ENCODE measurements around the gene RUNX1. TPM values are rescaled to one million over a fixed set of nuclear protein-coding genes. Genes with fewer than 3 reads are reported as not detected.
"Not testable (repeated sequence)": the region's sequence is repeated elsewhere in the genome, so short reads cannot be mapped to it uniquely, and the experiment has no call there.

Gene RUNX1
- polyA plus RNA-seq, 1 donor from 2014 or later, result 9.2 TPM

DNA sequence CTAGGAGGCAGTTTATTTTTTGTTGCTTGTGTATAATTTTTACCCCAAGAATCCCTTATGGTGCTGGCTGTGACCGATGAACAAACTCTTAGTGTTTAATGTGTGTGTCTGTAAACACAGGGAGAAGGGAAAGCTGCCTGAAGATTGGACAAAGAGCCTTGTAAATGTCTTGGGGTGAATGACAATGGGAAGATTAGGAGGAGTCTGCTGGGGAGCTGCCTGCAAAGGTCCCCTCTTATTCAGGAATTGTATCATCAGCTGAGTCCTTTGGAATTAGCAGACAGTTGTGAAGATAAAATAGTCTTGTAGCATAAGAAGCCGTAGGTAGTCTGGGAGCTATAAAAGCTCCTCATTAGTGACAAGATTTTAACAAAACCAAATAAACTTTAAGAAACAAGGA is 88.4 kb downstream of the RUNX1 start:
- peaks cover 17% of the 10 kb centered on the region for H3K36me3 Mint-ChIP-seq
- peaks cover 8 to 21% (median 10%) of the 10 kb centered on the region in 3 donors for H3K4me1 Mint-ChIP-seq
- no peak overlapping the region for H3K4me3 Mint-ChIP-seq
- no peaks in the 10 kb centered on the region for H3K27me3 Mint-ChIP-seq
- H3K9me3 Mint-ChIP-seq, result peaks cover 0 to 2% (median 0%) of the 10 kb centered on the region in 3 donors
- H3K27ac Mint-ChIP-seq, result no peak overlapping the region

- Mint-ChIP-seq H3K9me3 (peaks cover 0 to 2% (median 0%) of the 10 kb centered on the region in 3 donors), H3K27ac (no peak overlapping the region), H3K36me3 (peaks cover 14% of the 10 kb centered on the region), H3K4me3 (no peak overlapping the region), H3K4me1 (peaks cover 5 to 17% (median 10%) of the 10 kb centered on the region in 3 donors), H3K27me3 (no peaks in the 10 kb centered on the region)
Observed at GRCh38 chr21:34959607-34960006, 89.5 kb downstream of the RUNX1 start.

GRCh38 chr21:34958040-34958439 is 91.1 kb downstream of the RUNX1 start:
- Mint-ChIP-seq H3K27ac (no peak overlapping the region), H3K4me1 (peaks cover 5 to 12% (median 10%) of the 10 kb centered on the region in 3 donors), H3K36me3 (peaks cover 12% of the 10 kb centered on the region), H3K27me3 (no peaks in the 10 kb centered on the region), H3K9me3 (peaks cover 0 to 2% (median 0%) of the 10 kb centered on the region in 3 donors), H3K4me3 (no peak overlapping the region)

GRCh38 chr21:34956416-34957316 is 92.4 kb downstream of the RUNX1 start:
- peaks cover 0 to 2% (median 0%) of the 10 kb centered on the region in 3 donors for H3K9me3 Mint-ChIP-seq
- H3K4me1 Mint-ChIP-seq, result peaks cover 5 to 12% (median 10%) of the 10 kb centered on the region in 3 donors
- no peak overlapping the region for H3K27ac Mint-ChIP-seq
- H3K36me3 Mint-ChIP-seq, result peaks cover 7% of the 10 kb centered on the region
- no peaks in the 10 kb centered on the region for H3K27me3 Mint-ChIP-seq
- no peak overlapping the region for H3K4me3 Mint-ChIP-seq

DNA sequence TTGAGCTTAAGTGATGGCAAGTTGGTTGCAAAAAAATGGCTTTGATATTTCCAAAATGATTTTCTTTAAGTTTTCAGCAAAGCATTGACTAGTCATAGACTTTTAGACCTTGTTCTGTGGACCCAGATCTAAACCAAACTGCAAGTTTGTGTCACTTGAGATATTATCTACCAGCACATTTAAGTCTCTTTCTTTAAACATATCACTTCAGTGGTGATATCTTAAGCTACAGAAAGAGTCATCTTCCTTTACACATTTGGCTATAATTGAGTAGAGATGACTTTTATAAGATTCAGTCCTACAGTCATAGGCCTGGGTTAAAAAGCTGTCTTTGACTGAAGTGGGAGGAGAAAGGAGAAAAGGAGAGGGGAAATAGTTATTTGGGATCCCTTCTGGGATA is 95.2 kb downstream of the RUNX1 start:
- H3K36me3 Mint-ChIP-seq, result peaks cover 2% of the 10 kb centered on the region
- peaks cover 0 to 2% (median 0%) of the 10 kb centered on the region in 3 donors for H3K9me3 Mint-ChIP-seq
- no peak overlapping the region for H3K4me3 Mint-ChIP-seq
- no peak overlapping the region for H3K27ac Mint-ChIP-seq
- H3K27me3 Mint-ChIP-seq, result no peaks in the 10 kb centered on the region
- peaks cover 5 to 10% (median 9%) of the 10 kb centered on the region in 3 donors for H3K4me1 Mint-ChIP-seq

GRCh38 chr21:34952701-34953100 is 96.4 kb downstream of the RUNX1 start:
- peaks cover 5 to 9% (median 5%) of the 10 kb centered on the region in 3 donors for H3K4me1 Mint-ChIP-seq
- peaks cover 2% of the 10 kb centered on the region for H3K36me3 Mint-ChIP-seq
- H3K27ac Mint-ChIP-seq, result peak overlapping the region in 1 of 3 donors; percentile 60
- H3K9me3 Mint-ChIP-seq, result peaks cover 0 to 2% (median 0%) of the 10 kb centered on the region in 3 donors
- no peak overlapping the region for H3K4me3 Mint-ChIP-seq
- no peaks in the 10 kb centered on the region for H3K27me3 Mint-ChIP-seq

DNA sequence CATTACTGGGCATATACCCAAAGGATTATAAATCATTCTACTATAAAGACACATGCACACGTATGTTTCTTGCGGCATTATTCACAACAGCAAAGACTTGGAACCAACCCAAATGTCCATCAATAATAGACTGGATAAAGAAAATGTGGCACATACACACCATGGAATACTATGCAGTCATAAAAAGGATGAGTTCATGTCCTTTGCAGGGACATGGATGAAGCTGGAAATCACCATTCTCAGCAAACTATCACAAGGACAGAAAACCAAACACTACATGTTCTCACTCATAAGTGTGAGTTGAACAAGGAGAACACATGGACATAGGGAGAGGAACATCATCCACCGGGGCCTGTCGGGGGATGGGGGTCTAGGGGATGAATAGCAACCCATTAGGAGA is 97.2 kb downstream of the RUNX1 start:
- peaks cover 4 to 12% (median 5%) of the 10 kb centered on the region in 3 donors for H3K4me1 Mint-ChIP-seq
- H3K27ac Mint-ChIP-seq, H3K9me3 Mint-ChIP-seq, H3K4me3 Mint-ChIP-seq, H3K36me3 Mint-ChIP-seq, H3K27me3 Mint-ChIP-seq: not testable (repeated sequence)

DNA sequence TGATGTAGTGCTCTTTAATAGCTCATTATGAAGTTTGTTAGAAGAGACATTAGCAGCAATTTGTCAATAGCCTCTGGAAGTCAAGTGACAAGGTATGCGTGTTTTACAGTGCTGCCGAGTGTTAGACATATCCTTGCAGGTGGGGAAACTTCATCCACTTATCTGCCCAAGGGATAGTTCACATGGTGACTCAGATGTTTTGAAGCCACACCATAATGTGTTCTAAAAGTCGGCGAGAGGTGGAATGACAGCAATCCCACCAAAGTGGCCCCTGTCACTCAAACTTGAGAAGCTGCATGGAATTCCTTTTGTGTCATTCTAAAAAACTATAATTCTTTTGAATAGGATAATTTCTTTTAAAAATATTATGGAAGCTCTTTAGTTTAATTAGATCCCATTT is 98.1 kb downstream of the RUNX1 start:
- H3K27me3 Mint-ChIP-seq, result no peaks in the 10 kb centered on the region
- peaks cover 9 to 19% (median 10%) of the 10 kb centered on the region in 3 donors for H3K4me1 Mint-ChIP-seq
- H3K36me3 Mint-ChIP-seq, result peaks cover 1% of the 10 kb centered on the region
- peaks cover 0 to 1% (median 0%) of the 10 kb centered on the region in 3 donors for H3K9me3 Mint-ChIP-seq
- no peak overlapping the region for H3K4me3 Mint-ChIP-seq
- no peak overlapping the region for H3K27ac Mint-ChIP-seq

DNA sequence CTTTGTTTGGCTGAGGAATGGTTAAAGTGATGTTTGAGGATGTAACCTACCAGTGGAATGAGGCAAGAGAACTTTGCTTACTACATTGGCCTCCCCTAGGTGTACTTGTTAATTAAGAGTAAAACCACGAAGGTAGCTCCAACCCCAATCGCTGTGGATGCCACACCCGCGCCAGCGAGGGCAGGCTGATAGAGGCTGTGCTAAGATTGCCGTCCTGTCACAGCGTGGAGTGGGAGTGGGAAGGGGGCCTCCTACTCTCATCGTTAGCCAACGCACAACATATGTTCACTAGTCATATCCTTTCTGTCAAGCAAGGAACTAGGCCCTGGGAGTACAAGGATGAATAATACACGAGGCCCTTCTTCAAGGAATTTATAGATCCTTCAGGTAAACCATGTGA is 99.6 kb downstream of the RUNX1 start:
- H3K36me3 Mint-ChIP-seq, result peaks cover 5% of the 10 kb centered on the region
- no peak overlapping the region for H3K27ac Mint-ChIP-seq
- H3K4me3 Mint-ChIP-seq, result no peak overlapping the region
- peaks cover 13 to 18% (median 15%) of the 10 kb centered on the region in 3 donors for H3K4me1 Mint-ChIP-seq
- H3K27me3 Mint-ChIP-seq, result no peaks in the 10 kb centered on the region
- no peaks in the 10 kb centered on the region for H3K9me3 Mint-ChIP-seq

DNA sequence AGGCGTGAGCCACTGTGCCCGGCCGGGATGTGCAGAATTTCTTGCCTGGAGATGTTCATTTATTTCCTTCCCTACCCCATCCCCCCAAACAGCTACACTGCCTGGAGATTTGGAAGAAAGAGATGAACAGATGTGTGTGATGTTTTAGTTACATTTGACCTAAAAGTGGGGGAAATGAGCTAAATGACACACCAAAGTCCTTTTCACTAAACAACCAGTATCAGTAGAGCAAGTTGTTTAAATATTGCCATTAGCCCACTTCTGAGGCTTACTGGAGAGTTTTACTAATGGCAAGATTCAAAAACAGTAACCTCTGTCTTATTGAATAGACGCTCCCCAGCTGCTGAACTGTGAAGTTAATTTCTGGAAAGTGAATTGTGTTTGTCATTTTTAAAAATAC is 100.1 kb downstream of the RUNX1 start:
- H3K27ac Mint-ChIP-seq, result no peak overlapping the region
- peaks cover 13 to 20% (median 15%) of the 10 kb centered on the region in 3 donors for H3K4me1 Mint-ChIP-seq

DNA sequence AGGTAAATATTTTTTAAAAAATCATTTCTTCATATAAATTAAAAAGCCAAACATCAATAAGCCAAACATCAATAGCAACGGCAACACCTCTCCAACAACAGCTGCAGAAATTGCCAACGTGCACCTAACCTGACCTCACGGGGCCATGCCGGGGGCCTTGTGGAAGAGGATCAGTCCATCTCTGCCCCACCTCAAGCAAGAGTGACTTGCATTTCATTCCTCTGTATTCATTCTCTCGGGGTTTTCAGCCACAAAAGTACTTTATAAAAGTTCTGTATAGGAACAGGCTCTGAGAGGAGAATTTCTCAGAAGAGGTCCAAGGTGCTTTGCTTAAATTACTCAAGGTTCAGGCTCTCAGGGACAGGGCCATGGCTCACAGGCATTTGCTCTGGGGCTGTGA is 100.9 kb downstream of the RUNX1 start:
- Mint-ChIP-seq H3K27ac (no peak overlapping the region), H3K36me3 (peaks cover 5% of the 10 kb centered on the region), H3K9me3 (no peaks in the 10 kb centered on the region), H3K4me3 (peak overlapping the region in 1 of 4 donors; percentile 9), H3K4me1 (peaks cover 13 to 19% (median 17%) of the 10 kb centered on the region in 3 donors), H3K27me3 (no peaks in the 10 kb centered on the region)

More for the DNA sequence above, 100.1 kb downstream of the RUNX1 start:
- no peaks in the 10 kb centered on the region for H3K27me3 Mint-ChIP-seq
- H3K4me3 Mint-ChIP-seq, result no peak overlapping the region
- no peaks in the 10 kb centered on the region for H3K9me3 Mint-ChIP-seq
- H3K36me3 Mint-ChIP-seq, result peaks cover 5% of the 10 kb centered on the region

DNA sequence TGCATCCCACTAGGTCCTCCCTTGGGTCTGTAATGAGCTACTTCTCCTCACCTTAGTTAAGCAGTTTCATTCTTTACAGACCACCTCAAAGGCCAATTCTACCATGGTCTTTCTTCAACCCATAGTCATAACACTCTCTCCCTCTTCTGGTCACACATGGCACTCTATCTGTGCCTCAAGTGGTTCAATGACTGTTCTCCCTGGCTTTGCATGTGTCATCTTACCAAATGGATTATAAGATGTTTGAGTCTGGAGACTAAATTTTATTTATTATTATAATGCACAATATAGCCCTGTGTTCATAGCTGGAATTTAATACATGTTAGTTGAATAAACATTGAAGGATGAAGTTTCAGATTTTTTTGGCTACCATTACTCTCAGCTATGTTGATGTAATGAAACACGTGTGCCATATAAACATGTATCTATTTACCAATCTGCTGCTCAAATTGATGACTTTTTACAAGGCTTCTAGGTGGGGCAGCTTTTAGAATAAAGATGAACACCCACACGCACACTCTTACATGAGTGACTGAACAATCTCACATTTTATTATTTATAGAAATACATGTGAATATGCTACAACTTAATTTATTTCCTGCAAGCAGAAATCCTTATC is 102.1 kb downstream of the RUNX1 start:
- Mint-ChIP-seq H3K27ac (no peak overlapping the region), H3K27me3 (no peaks in the 10 kb centered on the region), H3K4me1 (peaks cover 16 to 23% (median 19%) of the 10 kb centered on the region in 3 donors), H3K36me3 (peaks cover 5% of the 10 kb centered on the region), H3K9me3 (no peaks in the 10 kb centered on the region), H3K4me3 (peak overlapping the region in 1 of 4 donors; percentile 49)

DNA sequence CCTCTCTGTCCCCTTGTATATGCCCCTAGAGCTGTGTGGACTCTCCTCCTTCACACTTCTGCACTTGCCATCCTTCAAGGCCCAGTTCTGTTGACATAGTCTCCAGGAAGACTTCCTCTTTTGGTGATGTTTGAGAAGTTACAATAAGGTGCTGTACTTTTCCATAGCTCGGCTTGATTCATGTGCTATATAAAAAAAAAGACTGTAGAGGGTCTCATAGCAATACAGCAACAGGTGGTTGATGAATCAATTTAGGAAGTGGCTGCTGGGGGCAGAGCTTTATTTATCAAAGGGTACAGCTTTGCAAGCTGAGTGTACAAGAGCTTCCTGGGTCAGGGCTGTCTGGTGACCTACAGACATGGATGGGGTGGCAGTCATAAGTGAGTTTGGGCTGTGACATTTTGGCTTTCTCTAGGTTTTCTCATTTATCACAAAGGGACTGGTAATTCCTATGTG is 102.7 kb downstream of the RUNX1 start:
- Mint-ChIP-seq H3K9me3 (no peaks in the 10 kb centered on the region), H3K4me3 (peak overlapping the region in 1 of 4 donors; percentile 7), H3K4me1 (peaks cover 16 to 20% (median 19%) of the 10 kb centered on the region in 3 donors), H3K27me3 (no peaks in the 10 kb centered on the region), H3K27ac (no peak overlapping the region), H3K36me3 (peaks cover 5% of the 10 kb centered on the region)

DNA sequence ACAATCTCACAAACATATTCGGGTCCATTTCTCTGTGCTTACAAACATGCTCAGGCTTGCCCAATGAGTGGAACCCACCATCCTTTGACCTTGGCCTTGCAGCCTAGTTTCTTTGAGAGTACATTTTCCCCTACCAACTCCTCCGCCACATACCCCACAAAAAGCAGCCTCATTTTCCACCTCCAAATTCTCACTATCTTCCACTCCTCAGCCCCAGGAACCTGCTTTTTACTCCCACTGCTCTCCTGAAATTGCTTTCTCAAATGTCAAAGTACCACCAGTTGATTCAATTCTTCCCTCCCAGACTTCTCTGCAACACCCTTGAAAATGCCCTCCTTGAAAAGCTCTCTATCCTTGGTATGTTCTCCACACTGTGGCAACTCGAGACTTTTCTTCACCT is 103.8 kb downstream of the RUNX1 start:
- peak overlapping the region in 1 of 3 donors; percentile 1 for H3K27ac Mint-ChIP-seq
- H3K27me3 Mint-ChIP-seq, result no peaks in the 10 kb centered on the region
- H3K4me1 Mint-ChIP-seq, result peaks cover 17 to 28% (median 26%) of the 10 kb centered on the region in 3 donors
- no peaks in the 10 kb centered on the region for H3K9me3 Mint-ChIP-seq
- H3K4me3 Mint-ChIP-seq, result no peak overlapping the region
- H3K36me3 Mint-ChIP-seq, result peaks cover 5% of the 10 kb centered on the region
